ENCODE measurements around the gene SOX5. TPM values are rescaled to one million over a fixed set of nuclear protein-coding genes. Genes with fewer than 3 reads are reported as not detected.

The SOX5 gene
- total and polyA plus RNA-seq, 3 donors from 2014 or later, result 26.0 to 93.3 (median 29.2) TPM

DNA sequence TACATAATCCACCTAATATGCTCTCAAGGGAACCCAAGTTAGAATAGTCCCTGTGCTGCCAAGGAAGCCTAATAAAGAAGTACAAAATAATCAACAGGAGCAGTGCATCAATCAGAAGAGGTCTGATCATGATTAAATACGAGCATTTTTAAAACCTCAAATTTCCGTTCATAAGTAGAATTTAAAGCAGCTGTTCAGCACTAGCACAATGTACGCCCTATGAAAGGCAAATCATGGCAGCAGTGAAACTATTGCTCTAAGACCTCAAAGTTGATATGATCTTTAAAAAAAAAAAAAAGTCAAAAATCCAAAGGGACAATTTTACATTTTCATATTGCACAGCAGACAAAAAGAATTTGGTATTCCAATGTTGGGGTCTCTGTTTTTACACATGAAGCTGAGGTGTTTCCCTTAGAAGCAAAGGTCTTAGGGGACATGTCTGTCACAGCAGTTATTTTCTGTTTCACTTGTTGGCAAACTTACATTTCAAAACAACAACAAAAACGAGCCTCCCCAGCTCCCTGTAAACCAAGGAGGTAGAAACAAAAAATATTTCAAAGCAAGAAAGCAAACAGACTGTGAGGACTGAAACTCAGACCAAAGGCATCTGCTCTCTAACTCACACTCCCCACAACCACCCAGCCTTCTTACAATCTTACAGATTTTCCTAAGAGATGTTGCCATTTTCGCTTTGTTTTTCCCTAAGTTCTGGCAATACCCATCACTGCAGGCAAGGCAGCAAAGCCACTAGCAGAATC, 28.2 kb downstream of the SOX5 start:
- H3K27me3 ChIP-seq, result no peaks in the 10 kb centered on the region
- H3K4me3 ChIP-seq, result no peak overlapping the region
- intact Hi-C loops (cut with DNase I; ENCODE audit: low total_unique reads), result no loop called here
- no peaks in the 10 kb centered on the region for H3K9me3 ChIP-seq
- WGBS, 2 donors, result 63 to 72% methylated on average over 5 of the region's 5 CpGs
- no peak for DNase-seq
- H3K36me3 ChIP-seq (ENCODE audit: low read depth, missing control alignments), result no peaks in the 10 kb centered on the region
- H3K27ac ChIP-seq, result no peak overlapping the region
- no peaks in the 10 kb centered on the region for H3K4me1 ChIP-seq
- TF ChIP-seq, protein P1, sequence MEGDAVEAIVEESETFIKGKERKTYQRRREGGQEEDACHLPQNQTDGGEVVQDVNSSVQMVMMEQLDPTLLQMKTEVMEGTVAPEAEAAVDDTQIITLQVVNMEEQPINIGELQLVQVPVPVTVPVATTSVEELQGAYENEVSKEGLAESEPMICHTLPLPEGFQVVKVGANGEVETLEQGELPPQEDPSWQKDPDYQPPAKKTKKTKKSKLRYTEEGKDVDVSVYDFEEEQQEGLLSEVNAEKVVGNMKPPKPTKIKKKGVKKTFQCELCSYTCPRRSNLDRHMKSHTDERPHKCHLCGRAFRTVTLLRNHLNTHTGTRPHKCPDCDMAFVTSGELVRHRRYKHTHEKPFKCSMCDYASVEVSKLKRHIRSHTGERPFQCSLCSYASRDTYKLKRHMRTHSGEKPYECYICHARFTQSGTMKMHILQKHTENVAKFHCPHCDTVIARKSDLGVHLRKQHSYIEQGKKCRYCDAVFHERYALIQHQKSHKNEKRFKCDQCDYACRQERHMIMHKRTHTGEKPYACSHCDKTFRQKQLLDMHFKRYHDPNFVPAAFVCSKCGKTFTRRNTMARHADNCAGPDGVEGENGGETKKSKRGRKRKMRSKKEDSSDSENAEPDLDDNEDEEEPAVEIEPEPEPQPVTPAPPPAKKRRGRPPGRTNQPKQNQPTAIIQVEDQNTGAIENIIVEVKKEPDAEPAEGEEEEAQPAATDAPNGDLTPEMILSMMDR (IDR thresholded peaks at IDR 0.05), result no peak
- no peak for TF ChIP-seq POLR2A (IDR thresholded peaks at IDR 0.05)

DNA sequence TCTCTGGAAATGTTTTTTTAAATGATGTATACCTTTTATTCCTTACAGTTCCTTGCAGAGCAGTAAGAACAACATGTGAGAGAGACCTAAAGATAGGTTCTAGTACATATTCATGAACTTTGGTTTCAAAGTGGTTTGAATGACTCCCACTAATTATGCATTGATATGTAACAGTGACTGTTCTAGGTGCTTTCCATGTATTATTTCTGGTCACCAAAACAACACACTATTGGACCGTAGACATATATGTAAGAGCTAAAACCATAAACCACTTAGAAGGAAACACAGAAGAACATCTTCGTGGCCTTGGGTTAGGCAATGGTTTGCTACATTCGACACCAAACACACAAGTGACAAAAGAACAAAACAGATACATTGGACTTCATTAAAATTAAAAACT, 37.9 kb downstream of the SOX5 start:
- Histone ChIP-seq H3K4me3 (no peak overlapping the region), H3K27me3 (no peaks in the 10 kb centered on the region), H3K36me3 (ENCODE audit: low read depth, missing control alignments) (no peaks in the 10 kb centered on the region), H3K9me3 (no peaks in the 10 kb centered on the region), H3K4me1 (no peaks in the 10 kb centered on the region), H3K27ac (no peak overlapping the region)
- 90 to 92% methylated on average over 3 of the region's 3 CpGs for WGBS, 2 donors
- intact Hi-C loops (cut with DNase I; ENCODE audit: low total_unique reads), result no loop called here
- DNase-seq, result no peak
- TF ChIP-seq, protein P1 (IDR thresholded peaks at IDR 0.05), result no peak
- TF ChIP-seq POLR2A (IDR thresholded peaks at IDR 0.05), result no peak

DNA sequence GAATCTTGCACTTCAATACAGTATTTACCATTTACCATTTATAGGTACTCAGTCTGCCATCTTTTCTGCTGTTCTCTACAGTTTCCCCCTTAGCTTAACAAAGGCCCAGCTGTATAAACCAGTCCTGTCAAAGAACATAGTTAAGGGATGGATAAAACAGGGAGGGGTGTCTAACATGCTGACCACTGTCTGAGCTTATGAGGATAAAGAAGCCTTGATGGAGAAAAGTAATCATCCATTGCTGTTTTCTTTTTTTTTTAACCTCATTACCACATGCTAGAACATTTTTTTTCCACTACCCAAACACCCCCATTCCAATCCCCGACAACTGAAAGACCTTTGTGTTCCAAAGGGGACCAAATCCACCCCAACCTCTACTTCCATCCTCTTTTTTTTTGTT, 39.9 kb downstream of the SOX5 start:
- TF ChIP-seq, protein P1 (IDR thresholded peaks at IDR 0.05), result no peak
- TF ChIP-seq POLR2A (IDR thresholded peaks at IDR 0.05), result no peak
- DNase-seq, result no peak
- H3K9me3 ChIP-seq, result no peaks in the 10 kb centered on the region
- no peaks in the 10 kb centered on the region for H3K4me1 ChIP-seq
- H3K36me3 ChIP-seq (ENCODE audit: low read depth, missing control alignments), result no peaks in the 10 kb centered on the region
- H3K27ac ChIP-seq, result no peak overlapping the region
- no peaks in the 10 kb centered on the region for H3K27me3 ChIP-seq
- intact Hi-C loops (cut with DNase I; ENCODE audit: low total_unique reads), result no loop called here
- 88 to 90% methylated on average over 1 of the region's 1 CpG for WGBS, 2 donors
- no peak overlapping the region for H3K4me3 ChIP-seq

DNA sequence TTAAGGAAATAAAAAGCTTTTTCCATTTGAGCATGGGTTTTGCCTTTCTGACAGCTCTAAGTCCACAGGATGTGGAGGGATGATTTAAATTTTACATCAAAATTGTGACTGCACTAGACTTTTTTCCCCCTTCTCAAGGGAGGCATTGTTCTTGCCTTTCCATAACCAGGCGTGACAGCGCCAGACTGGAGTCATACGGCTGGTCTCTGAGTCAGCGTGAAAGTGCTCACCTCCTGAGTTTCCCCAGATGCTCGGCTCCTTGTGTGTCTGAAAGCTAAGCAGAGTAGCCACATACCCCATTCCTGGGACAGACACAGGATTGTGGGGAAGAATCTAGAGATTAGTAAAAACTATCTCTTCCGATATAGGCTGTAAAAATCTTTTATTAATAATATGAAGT, 43.1 kb downstream of the SOX5 start:
- no peaks in the 10 kb centered on the region for H3K4me1 ChIP-seq
- WGBS, 2 donors, result 87 to 88% methylated on average over 6 of the region's 6 CpGs
- intact Hi-C loops (cut with DNase I; ENCODE audit: low total_unique reads), result no loop called here

More for the DNA sequence above, 43.1 kb downstream of the SOX5 start:
- DNase-seq, result no peak
- no peak overlapping the region for H3K27ac ChIP-seq
- H3K27me3 ChIP-seq, result no peaks in the 10 kb centered on the region
- no peaks in the 10 kb centered on the region for H3K9me3 ChIP-seq
- TF ChIP-seq POLR2A (IDR thresholded peaks at IDR 0.05), result no peak
- TF ChIP-seq, protein P1 (IDR thresholded peaks at IDR 0.05), result no peak
- no peak overlapping the region for H3K4me3 ChIP-seq
- H3K36me3 ChIP-seq (ENCODE audit: low read depth, missing control alignments), result no peaks in the 10 kb centered on the region
